Fibroblast of the aortic adventitia (primary cell): ENCODE measurements around the gene SYTL3. TPM values are rescaled to one million over a fixed set of nuclear protein-coding genes. Genes with fewer than 3 reads are reported as not detected.

Source experiments
- DNase-seq: peaks from one replicate; pipeline ENCODE4 v3.0.0-alpha.2; 2010; ENCODE audit warnings: low read depth
- H3K4me3 ChIP-seq: 2 replicates; pipeline ENCODE4 v1.5.1; 2011; ENCODE audit warnings: low read depth, mild to moderate bottlenecking, control low read depth, low read length, moderate library complexity
- CTCF ChIP-seq: IDR thresholded peaks from 2 replicates; pipeline ENCODE4 v1.5.1; 2011; ENCODE audit warnings: mild to moderate bottlenecking, low read length, control low read depth, inconsistent platforms; ENCODE audit not compliant: insufficient read depth
- total RNA-seq: library from RNA; depleted of rRNA; stranded (reverse); fragments of >200 nt; gene quantifications from 2 replicates; pipeline ENCODE4 v1.2.3, GENCODE V29; 2012; ENCODE audit warnings: low replicate concordance

SYTL3 gene
- total RNA-seq, 1 donor = 1.9 TPM

GRCh38 chr6:158762787-158763433 is 113.1 kb downstream of the SYTL3 start:
- no peak for TF ChIP-seq CTCF
- no peak overlapping the region for H3K4me3 ChIP-seq
- DNase-seq = peak; percentile 33

GRCh38 chr6:158763434-158764182 is 113.8 kb downstream of the SYTL3 start:
- no peak overlapping the region for H3K4me3 ChIP-seq
- no peak for DNase-seq
- no peak for TF ChIP-seq CTCF

- DNase-seq = no peak
- TF ChIP-seq CTCF = no peak
- no peak overlapping the region for H3K4me3 ChIP-seq
Measured at GRCh38 chr6:158764183-158764849, 114.5 kb downstream of the SYTL3 start.

GRCh38 chr6:158764926-158765325 is 115.1 kb downstream of the SYTL3 start:
- no peak for TF ChIP-seq CTCF
- no peak for DNase-seq
- H3K4me3 ChIP-seq = no peak overlapping the region

- DNase-seq = no peak
- TF ChIP-seq CTCF = no peak
- no peak overlapping the region for H3K4me3 ChIP-seq
Measured at GRCh38 chr6:158765499-158766068, 115.7 kb downstream of the SYTL3 start.

- DNase-seq = no peak
- no peak for TF ChIP-seq CTCF
Measured at GRCh38 chr6:158766621-158767455, 117.0 kb downstream of the SYTL3 start.

More at GRCh38 chr6:158766621-158767455, 117.0 kb downstream of the SYTL3 start:
- no peak overlapping the region for H3K4me3 ChIP-seq
